Measurements from ENCODE around the gene MSMP.

The MSMP gene

DNA sequence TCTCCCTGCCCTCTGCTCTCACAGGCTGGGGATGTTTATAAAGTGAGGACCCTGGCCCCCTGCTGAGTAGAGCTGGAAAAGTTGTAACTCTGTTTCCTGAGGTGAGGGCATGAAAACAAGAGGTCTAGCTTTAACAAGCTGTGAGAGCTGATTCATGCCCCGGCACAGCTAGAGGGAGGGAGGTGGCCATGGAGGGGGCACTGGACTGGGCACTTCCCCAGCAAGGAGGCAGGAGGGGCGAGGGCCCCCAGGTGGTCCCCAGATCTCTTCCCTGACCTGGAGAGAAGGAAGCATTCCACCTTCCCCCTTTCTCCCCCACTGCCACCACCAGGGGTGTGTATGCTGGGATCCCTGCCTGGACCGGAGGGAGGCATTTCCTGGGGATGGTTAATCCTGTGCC is at the start of gene MSMP:
Gene MSMP (minus strand): TSS at position 13 of the 400 bp plus-strand sequence. CDS start 147 bp downstream, outside the sequence.
- DNase-seq (ENCODE audit: low read depth) = no peak

- DNase-seq (ENCODE audit: low read depth) = no peak
Observed at GRCh38 chr9:35801328-35802128, 47.5 kb upstream of the MSMP start.

GRCh38 chr9:35800530-35800929 is 46.5 kb upstream of the MSMP start:
- DNase-seq (ENCODE audit: low read depth) = no peak

- DNase-seq (ENCODE audit: low read depth) = no peak
Observed at GRCh38 chr9:35798658-35799374, 44.7 kb upstream of the MSMP start.

DNA sequence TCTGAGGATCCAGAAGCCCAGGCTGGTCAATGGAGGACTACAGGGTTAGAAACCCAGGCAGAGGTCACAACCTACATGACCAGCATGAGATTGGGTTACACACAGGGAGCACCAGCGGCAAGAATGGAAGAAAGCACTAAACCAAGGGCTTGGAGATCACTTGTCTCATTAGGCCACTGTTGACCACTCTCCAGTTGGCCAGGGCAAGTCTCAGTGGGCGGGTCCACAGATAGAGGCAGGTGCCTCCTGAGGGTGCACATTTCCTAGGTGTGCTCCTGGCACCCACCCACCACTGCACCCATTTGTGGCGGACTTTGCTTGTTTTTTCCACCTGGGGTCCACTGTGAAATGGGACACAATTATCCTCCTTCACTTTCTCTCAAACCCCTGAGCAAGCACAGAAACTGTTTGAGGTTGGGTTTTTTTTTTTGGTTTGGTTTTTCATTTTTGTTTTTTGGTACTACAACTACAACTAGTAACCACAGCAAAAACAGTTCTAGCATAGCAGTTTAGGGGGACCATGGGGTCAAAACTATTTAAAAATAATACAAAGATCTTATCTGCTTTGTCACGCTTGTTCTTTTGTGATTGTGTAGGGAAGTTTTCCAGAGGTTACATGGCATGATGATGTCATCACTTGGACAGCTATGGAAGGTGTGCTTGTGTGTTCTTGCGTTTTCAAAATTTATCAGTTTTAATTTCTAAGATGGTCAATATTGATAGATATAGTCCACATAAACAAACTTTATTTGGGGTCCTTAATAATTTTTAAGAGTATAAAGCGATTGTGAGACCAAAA is 43.4 kb upstream of the MSMP start:
- DNase-seq (ENCODE audit: low read depth) = no peak

DNA sequence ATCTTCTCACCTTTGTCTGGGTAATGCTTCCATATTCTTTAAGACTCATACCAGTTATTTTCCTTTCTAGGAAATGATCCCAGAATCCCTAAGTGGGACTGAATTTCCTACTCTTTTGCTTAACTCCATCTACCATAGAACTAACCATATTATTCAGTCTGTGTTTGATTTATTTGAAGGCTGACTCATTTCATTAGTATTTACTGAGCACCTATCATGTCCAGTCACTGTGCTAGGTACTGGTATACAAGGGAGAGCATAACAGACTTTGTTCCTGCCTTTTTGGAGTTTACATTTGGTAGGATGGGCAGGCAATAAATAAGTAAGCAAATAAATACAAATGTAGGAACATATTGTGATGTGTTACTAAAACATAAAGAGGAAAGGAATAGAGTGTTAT is 41.6 kb upstream of the MSMP start:
- DNase-seq (ENCODE audit: low read depth) = no peak

DNA sequence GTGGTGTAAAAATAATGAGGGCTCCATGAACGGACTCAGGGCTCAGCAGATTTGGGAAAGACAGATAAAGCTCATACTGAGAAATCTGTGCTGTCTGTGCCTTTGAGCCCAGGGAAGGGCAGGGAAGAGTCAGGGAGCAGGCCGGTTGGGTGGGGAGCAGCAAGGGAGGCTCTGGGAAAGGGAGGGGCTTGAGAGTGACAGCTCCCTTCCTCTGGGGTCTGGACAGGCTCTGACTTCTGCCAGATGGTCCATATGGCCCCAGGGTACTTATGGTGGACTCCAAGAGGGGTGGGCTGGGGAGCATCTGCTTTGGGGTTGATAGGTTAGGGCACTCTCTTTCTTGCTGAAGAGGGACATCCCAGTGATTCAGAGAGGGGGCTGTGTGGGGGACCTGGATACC is 39.4 kb upstream of the MSMP start:
- no peak for DNase-seq (ENCODE audit: low read depth)

- no peak for DNase-seq (ENCODE audit: low read depth)
Observed at GRCh38 chr9:35792826-35793225, 38.8 kb upstream of the MSMP start.

DNA sequence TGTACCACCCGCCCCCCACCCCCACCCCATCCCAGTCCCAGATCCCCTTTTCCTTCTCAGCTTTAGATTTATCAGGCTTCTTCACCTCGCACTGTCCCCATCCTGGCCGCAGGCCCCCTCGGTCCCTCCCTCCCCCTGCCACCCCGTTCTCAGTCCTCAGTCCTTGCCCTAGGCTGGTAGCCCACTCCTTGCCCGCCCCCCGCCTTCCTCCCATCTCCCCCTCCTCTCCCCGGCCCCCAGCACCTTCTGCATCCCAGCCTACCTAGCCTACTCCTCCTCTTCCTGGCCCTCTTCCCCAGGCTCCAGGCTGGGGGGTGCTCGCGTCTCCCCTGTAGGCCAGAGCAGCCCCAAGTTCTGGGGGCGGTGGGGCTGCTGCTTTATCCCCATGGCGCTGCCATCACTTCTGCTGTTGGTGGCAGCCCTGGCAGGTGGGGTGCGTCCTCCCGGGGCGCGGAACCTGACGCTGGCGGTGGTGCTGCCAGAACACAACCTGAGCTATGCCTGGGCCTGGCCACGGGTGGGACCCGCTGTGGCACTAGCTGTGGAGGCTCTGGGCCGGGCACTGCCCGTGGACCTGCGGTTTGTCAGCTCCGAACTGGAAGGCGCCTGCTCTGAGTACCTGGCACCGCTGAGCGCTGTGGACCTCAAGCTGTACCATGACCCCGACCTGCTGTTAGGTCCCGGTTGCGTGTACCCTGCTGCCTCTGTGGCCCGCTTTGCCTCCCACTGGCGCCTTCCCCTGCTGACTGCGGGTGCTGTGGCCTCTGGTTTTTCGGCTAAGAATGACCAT is 38.1 kb upstream of the MSMP start:
- no peak for DNase-seq (ENCODE audit: low read depth)

DNA sequence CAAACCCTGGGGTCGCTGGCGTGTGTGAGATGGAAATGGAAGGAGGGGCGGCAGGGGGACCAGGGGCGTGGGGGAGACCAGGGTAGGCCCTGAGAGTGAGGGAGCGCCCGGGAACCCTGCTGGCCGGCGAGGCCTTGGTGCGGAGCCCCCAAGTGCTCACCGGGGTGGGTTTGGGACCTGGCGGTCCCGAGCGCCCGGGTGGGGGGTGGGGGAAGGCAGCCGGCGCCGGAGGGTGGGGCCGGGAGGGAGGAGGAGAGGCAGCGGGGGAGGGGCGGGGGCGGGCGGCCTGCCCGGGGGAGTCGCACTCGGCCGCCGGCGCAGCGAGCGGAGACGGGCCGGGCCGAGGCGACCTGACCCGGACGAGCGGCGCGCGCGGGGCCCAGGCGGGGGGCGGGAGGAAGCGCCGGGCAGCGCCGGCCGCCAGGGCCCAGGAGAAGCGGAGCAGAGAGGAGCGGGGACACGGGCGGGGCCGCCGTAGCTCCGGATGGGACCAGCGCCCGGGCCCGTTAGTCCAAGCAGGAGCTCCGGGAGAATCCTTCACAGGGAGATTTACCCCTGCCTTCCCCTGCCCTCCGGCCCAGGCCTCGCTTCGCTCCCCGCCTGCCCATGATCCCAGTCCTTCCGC is 37.3 kb upstream of the MSMP start, which contains the start of gene NPR2:
Gene NPR2 (plus strand): TSS at position 295 of the 625 bp plus-strand sequence. CDS start 818 bp downstream, outside the sequence.
- DNase-seq (ENCODE audit: low read depth) = no peak

- peak; percentile 60 for DNase-seq (ENCODE audit: low read depth)
Observed at GRCh38 chr9:35790385-35791296, 36.6 kb upstream of the MSMP start.

DNA sequence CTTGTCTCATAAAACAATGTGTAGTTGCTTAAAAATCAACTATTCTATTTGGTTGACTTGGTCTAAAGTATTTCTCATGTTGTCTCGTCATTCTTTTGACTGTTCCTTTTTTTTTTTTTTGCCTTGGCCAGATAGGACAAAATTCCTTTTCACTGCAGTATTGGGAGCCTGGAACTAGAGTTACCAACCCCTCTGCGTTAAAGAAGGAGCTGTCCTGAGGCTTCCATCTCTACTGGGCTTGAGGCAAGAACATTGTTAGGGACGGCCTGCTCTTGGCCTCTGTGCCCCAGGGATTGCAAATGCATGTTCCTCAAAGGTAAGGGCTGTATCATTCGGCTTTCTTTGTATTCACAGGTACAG is 35.9 kb upstream of the MSMP start:
- DNase-seq (ENCODE audit: low read depth) = no peak

DNA sequence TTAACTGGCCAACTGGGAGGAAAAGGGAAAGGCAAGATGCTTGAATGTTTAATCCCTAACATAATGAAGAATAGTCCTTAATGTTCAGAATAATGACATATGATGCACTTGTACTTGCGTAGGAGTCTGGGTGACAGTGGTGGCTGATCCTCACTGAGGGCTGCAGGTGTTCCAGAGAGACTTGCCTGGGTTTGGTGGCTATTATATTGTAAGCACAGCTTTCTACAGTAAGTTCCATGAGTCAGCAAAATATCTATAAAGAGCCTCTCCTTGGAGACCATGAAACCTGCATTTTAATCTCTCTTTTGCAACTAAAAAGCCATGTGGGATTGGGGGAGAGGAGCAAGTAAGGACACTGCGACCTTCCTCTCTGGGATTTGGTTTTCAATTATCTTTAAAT is 35.5 kb upstream of the MSMP start:
- no peak for DNase-seq (ENCODE audit: low read depth)

DNA sequence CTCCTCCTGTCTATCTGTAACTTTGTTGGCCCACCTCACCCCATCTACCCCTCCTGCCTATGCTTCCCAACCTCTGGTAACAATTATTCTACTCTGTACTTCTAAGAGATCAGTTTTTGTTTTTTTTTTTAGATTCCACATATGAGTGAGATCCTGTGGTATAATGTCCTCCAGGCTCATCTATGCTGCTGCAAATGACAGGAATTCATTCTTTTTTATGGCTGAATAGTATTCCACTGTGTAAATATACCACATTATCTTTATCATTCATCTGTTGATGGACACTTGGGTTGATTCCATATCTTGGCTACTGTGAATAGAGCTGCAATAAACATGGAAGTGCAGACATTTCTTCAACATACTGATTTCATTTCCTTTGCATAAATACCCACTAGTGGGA is 29.3 kb upstream of the MSMP start:
- no peak for DNase-seq (ENCODE audit: low read depth)

GRCh38 chr9:35781066-35781465 is 27.0 kb upstream of the MSMP start:
- DNase-seq (ENCODE audit: low read depth) = no peak

- DNase-seq (ENCODE audit: low read depth) = no peak
Observed at GRCh38 chr9:35778496-35778895, 24.4 kb upstream of the MSMP start.

DNA sequence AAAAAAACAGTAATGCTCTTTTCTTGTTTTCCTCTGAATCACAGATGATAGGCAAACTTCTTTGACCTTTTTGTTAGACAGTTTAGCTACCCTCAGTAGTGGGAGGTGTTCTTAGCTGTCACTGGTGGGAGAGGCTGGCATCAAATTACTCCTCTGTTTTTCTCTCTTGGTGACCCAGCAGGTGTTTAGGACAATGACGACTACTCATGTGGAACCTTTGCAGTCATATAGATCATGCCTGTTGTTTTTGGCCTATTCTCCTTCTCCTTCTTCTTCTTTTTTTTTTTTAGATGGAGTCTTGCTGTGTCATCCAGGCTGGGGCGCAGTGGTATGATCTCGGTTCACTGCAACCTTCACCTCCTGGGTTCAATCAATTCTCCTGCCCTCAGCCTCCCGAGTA is 21.9 kb upstream of the MSMP start:
- DNase-seq (ENCODE audit: low read depth) = no peak

DNA sequence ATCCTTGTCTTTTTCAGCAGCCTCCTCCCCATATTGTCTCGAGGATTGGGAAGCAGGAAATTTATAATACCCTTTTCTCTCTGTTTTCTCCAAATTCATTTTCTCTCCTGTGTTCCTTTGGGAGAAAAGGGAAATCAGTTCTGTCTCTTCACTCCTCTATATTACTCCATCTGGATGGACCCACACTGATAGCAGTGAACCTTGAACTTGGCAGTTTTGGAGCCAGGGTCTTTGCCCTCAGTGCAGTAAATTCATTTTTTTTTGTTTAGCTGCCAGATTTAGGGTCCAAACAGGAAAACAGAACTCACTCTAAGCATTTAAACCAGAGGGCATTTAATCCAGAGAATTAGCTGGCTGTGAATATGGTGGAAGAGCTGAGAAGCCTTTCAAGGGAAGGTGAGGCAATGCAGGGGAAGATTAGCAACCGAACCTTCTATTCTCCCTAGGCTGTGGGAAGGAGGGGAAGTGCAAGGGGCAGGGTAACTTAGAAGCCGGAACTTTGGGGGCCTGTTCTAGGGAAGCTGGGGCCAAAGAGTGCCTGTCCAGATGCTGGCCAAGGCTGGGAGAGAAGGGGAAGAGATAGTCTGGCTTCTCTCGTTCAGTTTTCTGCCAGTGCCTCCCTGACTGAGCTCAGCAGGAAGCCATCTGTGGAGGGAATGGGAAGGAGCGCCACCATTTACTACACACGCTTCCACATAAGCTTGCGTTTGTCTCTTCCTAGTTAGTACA is 21.0 kb upstream of the MSMP start:
- no peak for DNase-seq (ENCODE audit: low read depth)

GRCh38 chr9:35771943-35772342 is 17.9 kb upstream of the MSMP start:
- DNase-seq (ENCODE audit: low read depth) = no peak

DNA sequence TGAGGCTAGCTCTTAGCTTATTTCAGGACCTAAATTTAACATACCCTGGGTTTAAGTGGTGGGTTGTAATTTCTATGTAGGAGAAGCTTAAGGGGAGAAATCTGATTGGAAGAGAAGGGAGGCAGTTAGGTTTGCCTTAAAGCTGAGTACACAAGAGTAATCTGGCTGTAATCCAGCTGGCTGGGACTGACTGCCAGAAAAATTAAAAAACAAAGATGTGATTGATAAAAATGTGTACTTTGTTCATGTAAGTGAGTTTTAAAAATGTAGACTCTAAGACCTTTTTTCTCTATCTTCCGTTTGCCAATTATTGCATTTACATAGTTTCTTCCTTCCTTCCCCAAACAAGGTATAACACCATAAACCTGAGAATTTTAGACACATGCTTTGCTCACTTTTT is 17.5 kb upstream of the MSMP start:
- no peak for DNase-seq (ENCODE audit: low read depth)

All from GM04504 (cell line).